Adrenal gland (tissue), 12 donors: ENCODE measurements around the gene CELA1. TPM values are rescaled to one million over a fixed set of nuclear protein-coding genes. Genes with fewer than 3 reads are reported as not detected.
"Not testable (repeated sequence)": the region's sequence is repeated elsewhere in the genome, so short reads cannot be mapped to it uniquely, and the experiment has no call there.

Source experiments
- DNase-seq, 7 donors: peaks; one replicate each; pipeline ENCODE4 v3.0.0-alpha.2; 2019 to 2020
- H3K27ac ChIP-seq, 5 donors: fragments of 200-600 bp; sonication (generic) in 4 of 5; 1 replicate in 3 of 5; 2 replicates in 2 of 5; pipeline versions ENCODE4 v1.5.1 to v1.8.0; 2016 to 2020; ENCODE audit warnings: mild to moderate bottlenecking in 1 of 5
- H3K27me3 ChIP-seq: fragments of 200-600 bp; 2 replicates; pipeline ENCODE4 v1.8.0; 2021
- H3K36me3 ChIP-seq, 2 donors: fragments of 200-600 bp; replicated peaks in 1 of 2; 1 replicate in 1 of 2; 2 replicates in 1 of 2; pipeline versions ENCODE4 v1.5.1 to v1.8.0; 2018 to 2022
- H3K4me1 ChIP-seq, 2 donors: fragments of 200-600 bp; replicated peaks in 1 of 2; 1 replicate in 1 of 2; 2 replicates in 1 of 2; pipeline versions ENCODE4 v1.5.1 to v1.8.0; 2018 to 2021
- H3K4me3 ChIP-seq, 4 donors: fragments of 200-600 bp; sonication (generic) in 3 of 4; one replicate each; pipeline ENCODE4 v1.5.1; 2016 to 2018
- H3K9me3 ChIP-seq, 3 donors: fragments of 200-600 bp; sonication (generic) in 1 of 3; replicated peaks in 1 of 3; 1 replicate in 2 of 3; 2 replicates in 1 of 3; pipeline versions ENCODE4 v1.5.1 to v1.8.0; 2016 to 2021
- CTCF ChIP-seq, 6 experiments: fragments of 450-650 bp in 4 of 6; fragments of 200-600 bp in 2 of 6; sonication (generic) in 1 of 6; IDR thresholded peaks; 1 replicate in 5 of 6; 2 replicates in 1 of 6; pipeline versions ENCODE4 v1.5.1 to v1.8.0; 2016 to 2021; ENCODE audit warnings: antibody characterized with exemption in 6 of 6, mild to moderate bottlenecking in 2 of 6, moderate library complexity in 1 of 6
- POLR2A ChIP-seq, 2 donors: fragments of 450-650 bp; IDR thresholded peaks; one replicate each; pipeline ENCODE4 v1.6.1; 2017; ENCODE audit warnings: antibody characterized with exemption in 2 of 2, mild to moderate bottlenecking in 2 of 2, moderate library complexity in 1 of 2
- WGBS, 4 donors: extraction: QIAGEN DNeasy Blood & Tissue Kit in 2 of 4; methylation state at CpG; one replicate each; pipeline versions ENCODE4 v1.1.5 to v1.1.7; 2013 to 2017; 5-methylcytosine and 5-hydroxymethylcytosine counted together
- intact Hi-C, 2 donors: fragments of 100-400 bp; cut with DNase I; formaldehyde crosslinking; loops; one replicate each; pipeline versions ENCODE4 v1.14.1 to v1.15.0; 2022 to 2023
- polyA plus RNA-seq, 3 donors: library from polyadenylated mRNA; stranded (reverse); fragments of 200-250 nt in 2 of 3; fragments of 350-450 nt in 1 of 3; fragmentation: Illumina TruSeq in 1 of 3; extraction: RNeasy Lipid Tissue Mini Kit (QIAGEN cat#74804) in 1 of 3; gene quantifications; one replicate each; pipeline ENCODE4 v1.2.3, GENCODE V29; 2013 to 2014
- total RNA-seq, 9 donors: library from RNA; depleted of rRNA in 4 of 9; stranded (reverse); fragments of >200 nt in 4 of 9; fragments of 120-200 nt in 1 of 9; fragmentation: NEBNext Ultra II Directional in 1 of 9; extraction: Animal tissue kit (Norgen Biotek cat#: 25700) in 1 of 9; gene quantifications; one replicate each; pipeline versions ENCODE4 v1.1.0 to v1.2.4, GENCODE V29; 2013 to 2023
- donor health status: healthy with polysubstance abuse.
- donor health status: Bipolar disorder and iron deficiency.
- donor health status: DM: yes; HTN: yes; CAD: no.
- donor health status: DM: no; HTN: no; CAD: no.
- donor health status: DM: no; HTN: no; CAD: no.
- donor health status: DM: yes; HTN: yes; CAD: no.

Gene CELA1
- total and polyA plus RNA-seq, 12 donors: 0.11 to 9.4 (median 1.1) TPM; not detected in 1

GRCh38 chr12:51320695-51321320 is 25.7 kb downstream of the CELA1 start:
- Histone ChIP-seq H3K9me3 (no peaks in the 10 kb centered on the region), H3K27me3 (no peaks in the 10 kb centered on the region), H3K4me1 (no peaks in the 10 kb centered on the region), H3K36me3 (no peaks in the 10 kb centered on the region), H3K27ac (no peak overlapping the region), H3K4me3 (no peak overlapping the region)
- intact Hi-C loops: no loop called here
- TF ChIP-seq POLR2A (IDR thresholded peaks at IDR 0.05) (no peak), CTCF (IDR thresholded peaks at IDR 0.05) (no peak)
- no peak for DNase-seq
- 37 to 53% (median 46%) methylated on average over 3 of the region's 3 CpGs for WGBS, 4 donors

- H3K4me1 ChIP-seq: no peaks in the 10 kb centered on the region
- H3K36me3 ChIP-seq: no peaks in the 10 kb centered on the region
- DNase-seq: no peak
- H3K27ac ChIP-seq: no peak overlapping the region
- 69 to 86% (median 80%) methylated on average over 4 of the region's 4 CpGs for WGBS, 4 donors
- H3K4me3 ChIP-seq: no peak overlapping the region
- no peaks in the 10 kb centered on the region for H3K9me3 ChIP-seq
- H3K27me3 ChIP-seq: no peaks in the 10 kb centered on the region
- TF ChIP-seq CTCF (IDR thresholded peaks at IDR 0.05) (no peak), POLR2A (IDR thresholded peaks at IDR 0.05) (no peak)
- intact Hi-C loops: no loop called here
These were observed 26.2 kb downstream of the CELA1 start for GRCh38 chr12:51320311-51320694.

GRCh38 chr12:51318846-51319599 is 27.5 kb downstream of the CELA1 start:
- intact Hi-C loops: no loop called here
- no peaks in the 10 kb centered on the region for H3K36me3 ChIP-seq
- H3K9me3 ChIP-seq: no peaks in the 10 kb centered on the region
- no peak for DNase-seq
- no peak overlapping the region for H3K27ac ChIP-seq
- TF ChIP-seq POLR2A (IDR thresholded peaks at IDR 0.05) (no peak), CTCF (IDR thresholded peaks at IDR 0.05) (no peak)
- no peak overlapping the region for H3K4me3 ChIP-seq
- no peaks in the 10 kb centered on the region for H3K27me3 ChIP-seq
- H3K4me1 ChIP-seq: no peaks in the 10 kb centered on the region
- 48 to 73% (median 65%) methylated on average over 3 of the region's 3 CpGs for WGBS, 4 donors

- DNase-seq, H3K9me3 ChIP-seq, H3K4me1 ChIP-seq, intact Hi-C loops, H3K27me3 ChIP-seq, H3K27ac ChIP-seq, H3K4me3 ChIP-seq, H3K36me3 ChIP-seq: not testable (repeated sequence)
- WGBS, 4 donors: 87 to 91% (median 90%) methylated on average over 8 of the region's 8 CpGs
These were observed 28.2 kb downstream of the CELA1 start for GRCh38 chr12:51318057-51318806.
